ENCODE measurements around the gene F2R.

DNA sequence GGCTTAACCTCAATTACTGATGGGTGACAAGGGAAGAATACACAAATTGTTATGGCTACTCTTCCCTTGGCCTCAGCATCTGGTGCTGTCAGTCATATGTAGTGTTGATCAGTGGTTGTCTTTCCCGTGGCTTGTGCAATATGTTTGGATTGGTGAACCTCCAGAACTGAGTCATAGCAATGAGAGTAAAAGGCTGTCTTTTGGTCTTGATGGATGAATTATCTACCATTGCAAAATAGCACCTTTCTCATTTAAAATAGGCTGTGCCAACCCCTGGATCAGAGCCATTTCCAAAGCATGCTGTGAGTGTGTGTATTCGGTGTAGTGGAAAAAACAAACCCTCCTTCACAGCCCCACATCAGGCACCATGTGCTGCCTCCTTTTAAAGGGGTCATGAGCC is 14.6 kb upstream of the F2R start:
- TF ChIP-seq, protein P1, sequence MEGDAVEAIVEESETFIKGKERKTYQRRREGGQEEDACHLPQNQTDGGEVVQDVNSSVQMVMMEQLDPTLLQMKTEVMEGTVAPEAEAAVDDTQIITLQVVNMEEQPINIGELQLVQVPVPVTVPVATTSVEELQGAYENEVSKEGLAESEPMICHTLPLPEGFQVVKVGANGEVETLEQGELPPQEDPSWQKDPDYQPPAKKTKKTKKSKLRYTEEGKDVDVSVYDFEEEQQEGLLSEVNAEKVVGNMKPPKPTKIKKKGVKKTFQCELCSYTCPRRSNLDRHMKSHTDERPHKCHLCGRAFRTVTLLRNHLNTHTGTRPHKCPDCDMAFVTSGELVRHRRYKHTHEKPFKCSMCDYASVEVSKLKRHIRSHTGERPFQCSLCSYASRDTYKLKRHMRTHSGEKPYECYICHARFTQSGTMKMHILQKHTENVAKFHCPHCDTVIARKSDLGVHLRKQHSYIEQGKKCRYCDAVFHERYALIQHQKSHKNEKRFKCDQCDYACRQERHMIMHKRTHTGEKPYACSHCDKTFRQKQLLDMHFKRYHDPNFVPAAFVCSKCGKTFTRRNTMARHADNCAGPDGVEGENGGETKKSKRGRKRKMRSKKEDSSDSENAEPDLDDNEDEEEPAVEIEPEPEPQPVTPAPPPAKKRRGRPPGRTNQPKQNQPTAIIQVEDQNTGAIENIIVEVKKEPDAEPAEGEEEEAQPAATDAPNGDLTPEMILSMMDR (IDR thresholded peaks at IDR 0.05) = no peak
- TF ChIP-seq POLR2A (IDR thresholded peaks at IDR 0.05) = no peak
